OCI-LY3 (cell line): Measurements from ENCODE around the gene CXCL16.
"Not testable (repeated sequence)": the region's sequence is repeated elsewhere in the genome, so short reads cannot be mapped to it uniquely, and the experiment has no call there.

Source experiments
- H2AFZ ChIP-seq: fragments of 200-600, 300-600 bp; shearing (Covaris generic); 2 replicates; pipeline ENCODE4 v1.6.0; 2014; ENCODE audit warnings: antibody characterized with exemption, low read depth, low read length
- H3K27ac ChIP-seq: fragments of 200-600, 300-600 bp; sonication (generic); 2 replicates; pipeline ENCODE4 v1.5.1; 2014; ENCODE audit warnings: mild to moderate bottlenecking, low read length, moderate library complexity, mixed read lengths
- H3K27me3 ChIP-seq: fragments of 200-600, 300-600 bp; sonication (generic); 2 replicates; pipeline ENCODE4 v1.6.1; 2014; ENCODE audit warnings: low read depth, low read length, mixed read lengths
- H3K36me3 ChIP-seq: fragments of 200-600, 300-600 bp; sonication (generic); replicated peaks from 2 replicates; pipeline ENCODE3; 2014; ENCODE audit warnings: low read depth, low read length, mixed read lengths
- H3K4me1 ChIP-seq: fragments of 300-600, 200-600 bp; sonication (generic); 2 replicates; pipeline ENCODE4 v1.6.1; 2014; ENCODE audit warnings: low read length, mixed read lengths
- H3K4me2 ChIP-seq: fragments of 200-600, 300-600 bp; sonication (generic); 2 replicates; pipeline ENCODE4 v1.6.1; 2014; ENCODE audit warnings: low read length, mixed read lengths
- H3K4me3 ChIP-seq: fragments of 300-600, 200-600 bp; sonication (generic); 2 replicates; pipeline ENCODE4 v1.5.1; 2014; ENCODE audit warnings: antibody characterized with exemption, mild to moderate bottlenecking, low read length, moderate library complexity
- H3K79me2 ChIP-seq: fragments of 300-600, 200-600 bp; shearing (Covaris generic); 2 replicates; pipeline ENCODE4 v1.6.1; 2014; ENCODE audit warnings: mild to moderate bottlenecking, low read length, mixed read lengths
- H3K9ac ChIP-seq: fragments of 300-600, 200-600 bp; shearing (Covaris generic); 2 replicates; pipeline ENCODE4 v1.6.0; 2014; ENCODE audit warnings: mild to moderate bottlenecking, low read length, moderate library complexity
- H3K9me3 ChIP-seq: fragments of 200-600, 300-600 bp; shearing (Covaris generic); 2 replicates; pipeline ENCODE4 v1.6.1; 2014; ENCODE audit warnings: low read length, mixed read lengths; ENCODE audit not compliant: insufficient read depth
- H4K20me1 ChIP-seq: fragments of 200-600, 300-600 bp; sonication (generic); 2 replicates; pipeline ENCODE4 v1.6.1; 2016; ENCODE audit warnings: low read length, mixed read lengths; ENCODE audit not compliant: insufficient read depth
- CTCF ChIP-seq: fragments of 200-600, 300-600 bp; sonication (generic); IDR thresholded peaks from 2 replicates; pipeline ENCODE4 v1.5.1; 2014; ENCODE audit warnings: antibody characterized with exemption, low read length, low read depth
- EZH2phosphoT487 ChIP-seq: fragments of 200-600 bp; shearing (Covaris generic); IDR thresholded peaks from 2 replicates; pipeline ENCODE4 v1.6.1; 2018; ENCODE audit warnings: antibody characterized with exemption, mixed run types, low read depth

CXCL16 gene

GRCh38 chr17:4693416-4693815 lies 46.3 kb downstream of the CXCL16 start:
- no peaks in the 10 kb centered on the region for H3K9me3 ChIP-seq
- H2AFZ ChIP-seq, result no peak overlapping the region
- H3K9ac ChIP-seq, result no peak overlapping the region
- H3K27ac ChIP-seq, result no peak overlapping the region
- peaks cover 16% of the 10 kb centered on the region for H3K36me3 ChIP-seq
- TF ChIP-seq EZH2phosphoT487, result no peak
- TF ChIP-seq CTCF, result no peak
- no peaks in the 10 kb centered on the region for H3K4me1 ChIP-seq
- H3K4me3 ChIP-seq, result no peak overlapping the region
- H4K20me1 ChIP-seq, result no peaks in the 10 kb centered on the region
- no peak overlapping the region for H3K4me2 ChIP-seq
- H3K79me2 ChIP-seq, result peaks cover 89% of the 10 kb centered on the region
- H3K27me3 ChIP-seq, result no peaks in the 10 kb centered on the region

DNA sequence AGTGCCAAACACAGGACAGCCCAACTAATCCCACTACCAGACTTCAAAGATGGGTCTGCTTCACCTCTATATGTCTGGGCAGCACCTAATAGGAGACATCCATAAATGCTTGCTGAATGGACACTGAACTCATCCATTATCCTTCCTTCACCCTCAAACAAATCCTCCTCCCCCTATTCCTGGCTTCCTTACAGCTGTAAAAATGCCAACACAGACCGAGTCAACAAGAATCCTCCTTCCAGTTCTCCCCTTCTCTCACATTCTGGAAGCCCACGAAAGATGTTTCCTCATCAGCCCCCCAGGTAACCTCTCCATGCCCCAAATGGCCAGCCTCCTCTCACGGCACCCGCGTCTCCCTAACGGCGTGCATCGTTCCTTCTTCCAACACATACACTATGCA lies 48.0 kb downstream of the CXCL16 start:
- no peak for TF ChIP-seq CTCF
- no peak for TF ChIP-seq EZH2phosphoT487
- no peaks in the 10 kb centered on the region for H3K27me3 ChIP-seq

GRCh38 chr17:4690745-4691144 lies 49.0 kb downstream of the CXCL16 start:
- no peaks in the 10 kb centered on the region for H3K4me1 ChIP-seq
- H3K4me3 ChIP-seq, result no peak overlapping the region
- H4K20me1 ChIP-seq, result no peaks in the 10 kb centered on the region
- H3K27ac ChIP-seq, result no peak overlapping the region
- no peaks in the 10 kb centered on the region for H3K27me3 ChIP-seq
- TF ChIP-seq CTCF, result no peak
- TF ChIP-seq EZH2phosphoT487, result no peak
- no peak overlapping the region for H3K4me2 ChIP-seq
- H3K9ac ChIP-seq, result no peak overlapping the region
- H3K9me3 ChIP-seq, result no peaks in the 10 kb centered on the region
- H3K79me2 ChIP-seq, result peaks cover 77% of the 10 kb centered on the region
- peaks cover 16% of the 10 kb centered on the region for H3K36me3 ChIP-seq
- no peak overlapping the region for H2AFZ ChIP-seq

More for the DNA sequence above, 48.0 kb downstream of the CXCL16 start:
- Histone ChIP-seq H3K27ac (no peak overlapping the region), H3K4me2 (no peak overlapping the region), H3K9ac (no peak overlapping the region), H3K4me3 (no peak overlapping the region), H3K9me3 (no peaks in the 10 kb centered on the region), H3K36me3 (peaks cover 22% of the 10 kb centered on the region), H4K20me1 (no peaks in the 10 kb centered on the region), H3K79me2 (peaks cover 83% of the 10 kb centered on the region), H2AFZ (no peak overlapping the region), H3K4me1 (no peaks in the 10 kb centered on the region)

GRCh38 chr17:4689872-4690271 lies 49.9 kb downstream of the CXCL16 start:
- H4K20me1 ChIP-seq, H3K4me2 ChIP-seq, H3K4me1 ChIP-seq, H3K27me3 ChIP-seq, H3K4me3 ChIP-seq, H3K9ac ChIP-seq, H2AFZ ChIP-seq, H3K9me3 ChIP-seq, H3K27ac ChIP-seq: not testable (repeated sequence)
- Histone ChIP-seq H3K79me2 (peaks cover 74% of the 10 kb centered on the region), H3K36me3 (peaks cover 16% of the 10 kb centered on the region)

GRCh38 chr17:4683739-4684138 lies 56.0 kb downstream of the CXCL16 start:
- H3K27ac ChIP-seq, H3K4me1 ChIP-seq, H3K27me3 ChIP-seq, H3K4me2 ChIP-seq, H3K9ac ChIP-seq, H2AFZ ChIP-seq, H3K9me3 ChIP-seq, H4K20me1 ChIP-seq, H3K4me3 ChIP-seq: not testable (repeated sequence)
- Histone ChIP-seq H3K79me2 (peaks cover 22% of the 10 kb centered on the region), H3K36me3 (peaks cover 18% of the 10 kb centered on the region)
